ENCODE data around the gene ADGRG2.
"Not testable (repeated sequence)": the region's sequence is repeated elsewhere in the genome, so short reads cannot be mapped to it uniquely, and the experiment has no call there.

ADGRG2 gene

DNA sequence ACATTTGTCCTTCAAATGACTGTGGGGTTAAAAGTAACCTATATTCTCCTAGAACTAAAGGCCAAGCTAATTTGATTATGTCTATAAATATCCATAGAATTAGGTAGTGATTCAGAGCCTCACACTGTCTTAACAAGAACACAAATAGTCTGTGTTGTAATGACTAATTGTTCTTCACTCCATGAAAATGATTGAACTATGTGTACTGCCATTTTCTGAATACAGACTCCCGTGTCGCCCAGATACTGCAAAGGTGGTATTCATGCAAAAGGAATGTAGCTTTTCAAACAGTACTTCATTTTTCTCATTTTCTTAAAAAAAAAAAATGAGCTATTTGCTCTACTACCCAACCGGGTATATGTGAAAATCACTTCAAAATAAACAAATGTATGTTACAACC is 127.0 kb downstream of the ADGRG2 start:
- DNase-seq = no peak

- no peak for DNase-seq
Observed at GRCh38 chrX:18994713-18995112, 127.6 kb downstream of the ADGRG2 start.

DNA sequence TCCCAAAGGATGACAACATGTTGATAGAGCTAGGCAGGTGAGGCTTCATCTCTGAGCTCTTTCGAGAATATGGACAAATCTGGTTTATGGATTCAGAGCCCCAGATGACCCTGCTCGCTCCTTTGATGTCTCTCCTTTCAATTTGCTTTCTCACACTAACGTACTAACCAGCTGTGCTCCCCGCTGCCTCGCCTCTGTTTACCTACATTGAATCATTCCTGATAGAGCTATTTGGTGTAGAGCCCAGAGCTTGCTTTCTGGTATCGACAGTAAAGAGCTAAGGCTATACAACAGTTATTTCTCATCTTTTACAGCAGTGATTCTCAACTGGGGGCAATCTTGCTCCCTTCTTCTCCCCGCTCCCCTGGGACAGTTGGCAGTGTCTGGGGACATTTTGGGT is 129.4 kb downstream of the ADGRG2 start:
- DNase-seq = no peak

- DNase-seq = no peak
Observed at GRCh38 chrX:18985186-18985435, 137.2 kb downstream of the ADGRG2 start.

GRCh38 chrX:18984381-18985185 is 137.7 kb downstream of the ADGRG2 start:
- peak; percentile 53 to 83 for DNase-seq

GRCh38 chrX:18983666-18984380 is 138.4 kb downstream of the ADGRG2 start, which contains the start of gene PHKA2:
TSS of gene PHKA2 (minus strand) at chrX:18984114. CDS start at chrX:18983932, 182 bp downstream.
- DNase-seq = no peak

- no peak for DNase-seq
Observed at GRCh38 chrX:18981124-18981807, 141.0 kb downstream of the ADGRG2 start.

GRCh38 chrX:18980262-18980661 is 142.0 kb downstream of the ADGRG2 start:
- DNase-seq = not testable (repeated sequence)

DNA sequence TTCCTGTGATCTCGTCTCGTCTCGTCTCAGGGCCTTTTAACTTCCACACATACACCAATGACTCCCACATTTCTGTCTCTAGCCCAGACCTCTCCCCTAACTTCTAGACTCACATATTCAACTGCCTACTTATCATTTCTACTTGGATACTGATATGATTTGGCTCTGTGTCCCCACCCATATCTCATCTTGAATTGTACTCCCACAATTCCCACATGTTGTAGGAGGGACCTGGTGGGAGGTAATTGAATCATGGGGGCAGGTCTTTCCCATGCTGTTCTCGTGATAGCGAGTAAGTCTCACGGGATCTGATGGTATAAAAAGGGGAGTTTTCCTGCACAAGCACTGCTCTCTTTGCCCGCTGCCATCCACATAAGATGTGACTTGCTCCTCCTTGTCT is 147.3 kb downstream of the ADGRG2 start:
- no peak for DNase-seq

DNA sequence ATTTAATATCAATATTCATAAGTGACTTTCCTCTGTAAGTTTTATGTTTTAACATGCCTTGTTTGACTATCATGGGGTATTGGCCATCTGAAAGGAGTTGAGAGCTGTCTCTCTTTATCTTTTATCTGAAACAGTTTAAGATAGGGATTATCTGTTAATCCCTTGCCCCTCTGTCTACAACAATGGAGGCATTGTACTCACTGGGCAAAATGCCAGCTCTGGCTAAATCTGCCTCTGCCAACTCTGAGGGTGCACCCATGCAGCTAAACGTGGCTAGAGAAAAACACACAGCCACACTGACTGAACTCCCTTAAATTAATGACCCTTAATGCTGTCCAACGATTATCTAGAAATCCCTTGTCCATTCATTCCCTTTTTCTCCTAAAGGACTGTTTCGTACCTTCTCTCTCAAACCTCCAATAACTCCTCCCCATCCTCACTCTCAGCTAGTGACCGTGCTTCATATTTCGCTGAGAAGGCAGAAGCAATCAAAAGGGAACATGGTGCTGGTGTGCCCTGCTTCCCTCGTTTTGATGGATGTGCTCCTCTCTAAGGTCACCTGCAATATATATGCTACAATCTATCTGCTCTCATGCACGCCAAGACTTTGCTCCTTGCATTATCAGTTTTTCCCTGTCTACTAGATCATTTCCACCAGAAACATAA is 148.6 kb downstream of the ADGRG2 start:
- no peak for DNase-seq

DNA sequence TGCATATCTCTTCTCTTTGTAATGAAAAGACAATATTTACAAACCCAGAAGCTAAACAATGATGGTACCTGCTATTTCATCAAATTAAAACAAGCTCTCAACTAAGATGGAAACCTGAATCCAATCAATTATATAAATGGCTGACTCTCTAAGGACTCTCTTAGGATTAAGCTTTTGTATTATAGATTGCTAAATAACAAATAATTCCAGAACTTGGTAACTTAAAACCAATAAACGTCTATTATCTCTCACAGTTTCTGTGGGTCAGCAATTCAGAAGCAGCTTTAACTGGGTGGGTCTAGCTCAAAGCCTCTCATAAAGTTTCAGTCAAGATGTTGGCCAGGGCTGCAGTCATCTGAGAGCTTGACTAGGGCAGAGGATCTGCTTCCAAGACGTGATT is 150.8 kb downstream of the ADGRG2 start:
- DNase-seq = no peak

DNA sequence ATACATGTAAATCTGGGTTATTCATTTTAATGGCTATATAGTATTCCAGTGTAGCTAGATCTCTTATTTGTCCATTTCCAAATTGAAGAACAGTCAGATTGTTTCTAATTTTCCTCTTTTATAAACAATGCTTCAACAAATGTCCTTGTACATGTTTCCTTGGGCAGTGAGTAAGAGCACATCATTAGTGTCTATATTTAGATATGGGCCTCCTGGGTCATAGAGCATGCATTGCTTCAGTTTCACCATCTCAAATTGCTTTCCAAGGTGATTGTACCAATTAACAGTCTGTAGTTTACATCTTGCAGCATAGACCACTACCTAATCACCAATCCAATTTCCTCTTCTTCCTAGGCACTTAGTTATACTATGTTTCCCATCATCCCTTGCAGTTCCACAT is 151.8 kb downstream of the ADGRG2 start:
- no peak for DNase-seq

GRCh38 chrX:18966624-18967023 is 155.6 kb downstream of the ADGRG2 start:
- DNase-seq = no peak

DNA sequence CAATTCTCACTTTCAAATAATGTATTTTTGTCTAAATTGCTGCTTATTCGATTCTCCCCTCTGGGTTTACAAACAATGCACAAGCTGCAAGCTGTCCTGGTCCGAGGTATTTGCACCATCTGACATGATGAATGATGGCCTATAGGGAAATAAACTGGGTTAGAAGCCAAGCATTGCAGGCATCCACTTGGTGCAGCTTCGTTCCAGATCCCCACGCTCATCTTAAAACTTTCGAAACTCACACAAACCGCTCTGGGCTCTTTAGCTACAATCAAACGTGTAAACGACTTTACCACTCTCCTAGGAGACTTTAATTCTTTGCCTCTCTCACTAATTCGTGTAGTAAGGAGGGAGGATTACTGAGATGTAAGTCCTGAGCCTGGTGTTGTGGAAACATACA is 157.4 kb downstream of the ADGRG2 start:
- no peak for DNase-seq

DNA sequence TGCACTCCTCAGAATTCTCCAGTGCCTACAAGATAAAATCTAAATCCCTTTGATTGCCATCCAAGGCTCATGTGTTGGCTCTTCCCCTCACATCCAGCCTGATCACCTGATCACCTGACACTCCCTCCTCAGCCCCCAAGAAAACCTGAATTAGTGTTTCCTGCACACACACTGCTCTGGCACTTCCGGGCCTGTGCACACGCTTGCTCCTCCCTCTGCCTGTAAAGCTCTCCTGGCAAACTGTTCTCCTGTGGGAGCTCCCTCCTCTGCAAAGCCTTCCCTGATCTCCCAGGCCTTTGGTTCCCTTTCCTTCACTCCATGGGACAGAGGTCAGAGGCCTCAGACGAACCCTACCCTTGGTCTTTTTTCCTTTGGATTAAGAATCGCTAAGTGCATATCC is 158.2 kb downstream of the ADGRG2 start:
- no peak for DNase-seq

DNA sequence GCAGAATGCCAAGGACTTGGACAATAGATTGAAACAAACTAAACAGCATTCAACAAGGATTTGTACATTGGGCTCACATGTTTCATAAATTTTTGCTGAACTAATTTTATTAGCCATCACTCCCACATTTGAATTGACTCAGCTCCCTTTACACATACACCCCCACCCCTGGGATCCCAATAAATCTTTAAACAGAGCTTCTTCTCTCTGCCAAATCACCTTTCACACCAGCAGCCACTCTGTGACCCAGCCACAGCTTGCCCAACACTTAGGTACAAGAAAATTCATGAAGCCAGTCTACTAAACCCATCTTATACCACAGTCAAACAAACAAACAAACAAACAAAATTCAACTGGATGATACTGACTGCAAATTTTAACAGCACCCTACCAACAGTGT is 159.9 kb downstream of the ADGRG2 start:
- DNase-seq = no peak

- DNase-seq = no peak
Observed at GRCh38 chrX:18961686-18962085, 160.6 kb downstream of the ADGRG2 start.

DNA sequence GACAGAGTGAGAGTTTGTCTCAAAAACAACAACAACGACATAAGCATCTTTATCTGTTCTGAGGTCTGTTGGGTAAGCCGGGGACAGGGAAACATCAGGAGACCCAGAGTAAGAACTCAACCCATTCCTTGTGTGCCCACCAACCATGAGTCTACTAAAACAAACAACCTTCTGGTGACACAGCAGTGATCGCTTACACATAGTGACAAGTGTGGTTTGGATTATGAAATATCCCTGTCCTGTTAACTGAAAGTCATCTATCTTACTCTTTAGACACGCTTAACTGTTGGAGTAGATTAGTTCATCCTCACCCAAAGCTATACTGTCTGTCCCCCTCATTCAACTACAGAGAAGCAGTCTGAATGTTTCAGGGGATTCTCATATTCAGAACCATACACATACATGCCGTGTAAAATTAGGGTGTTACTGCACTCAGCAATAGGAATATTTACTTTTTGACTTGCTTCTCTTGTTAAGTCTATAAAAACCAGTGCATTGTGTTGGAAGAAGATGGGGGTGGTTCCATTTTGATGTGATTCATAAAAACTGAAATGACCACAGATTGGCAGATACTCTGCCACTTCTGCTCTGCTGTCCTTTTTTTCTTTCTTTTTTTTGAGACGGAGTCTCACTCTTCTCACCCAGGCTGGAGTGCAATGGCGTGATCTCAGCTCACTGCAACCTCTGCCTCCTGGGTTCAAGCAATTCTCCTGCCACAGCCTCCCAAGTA is 165.8 kb downstream of the ADGRG2 start:
- DNase-seq = no peak

DNA sequence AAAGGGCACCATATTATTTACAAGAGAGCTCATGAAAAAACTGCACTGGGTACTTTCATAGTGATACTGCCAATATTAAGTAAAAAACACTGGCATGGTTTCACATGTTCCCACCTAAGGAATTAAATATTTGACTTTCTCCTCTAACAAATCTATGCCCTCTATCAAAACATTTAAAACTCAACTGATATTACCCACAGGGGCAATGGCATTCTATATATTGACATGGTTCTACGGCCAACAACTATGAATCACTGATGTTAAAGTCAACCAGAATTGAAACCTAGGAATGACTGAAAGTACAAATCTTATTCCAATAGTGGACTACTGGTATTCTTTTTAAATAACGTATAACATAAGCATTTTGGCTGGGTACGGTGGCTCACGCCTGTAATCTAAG is 166.6 kb downstream of the ADGRG2 start:
- DNase-seq = no peak

- no peak for DNase-seq
Observed at GRCh38 chrX:18951032-18951431, 171.2 kb downstream of the ADGRG2 start.

DNA sequence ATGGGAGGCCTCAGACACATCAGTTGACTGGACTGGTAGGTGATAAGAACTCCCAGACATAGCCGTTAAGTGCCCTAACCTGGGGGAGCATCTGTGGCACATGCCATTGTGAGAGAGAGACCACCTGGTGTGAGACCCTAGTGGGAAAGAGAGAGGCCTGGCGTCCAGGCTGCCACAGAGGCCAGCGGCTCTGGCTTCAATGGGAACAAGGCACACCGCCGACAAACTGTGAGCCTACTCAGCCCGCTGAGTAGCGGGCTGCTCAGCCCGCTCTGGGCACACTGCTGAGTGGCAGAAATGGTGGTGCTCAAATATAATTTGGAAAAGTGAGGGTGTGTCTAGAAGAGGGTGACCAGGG is 172.3 kb downstream of the ADGRG2 start:
- DNase-seq = no peak

DNA sequence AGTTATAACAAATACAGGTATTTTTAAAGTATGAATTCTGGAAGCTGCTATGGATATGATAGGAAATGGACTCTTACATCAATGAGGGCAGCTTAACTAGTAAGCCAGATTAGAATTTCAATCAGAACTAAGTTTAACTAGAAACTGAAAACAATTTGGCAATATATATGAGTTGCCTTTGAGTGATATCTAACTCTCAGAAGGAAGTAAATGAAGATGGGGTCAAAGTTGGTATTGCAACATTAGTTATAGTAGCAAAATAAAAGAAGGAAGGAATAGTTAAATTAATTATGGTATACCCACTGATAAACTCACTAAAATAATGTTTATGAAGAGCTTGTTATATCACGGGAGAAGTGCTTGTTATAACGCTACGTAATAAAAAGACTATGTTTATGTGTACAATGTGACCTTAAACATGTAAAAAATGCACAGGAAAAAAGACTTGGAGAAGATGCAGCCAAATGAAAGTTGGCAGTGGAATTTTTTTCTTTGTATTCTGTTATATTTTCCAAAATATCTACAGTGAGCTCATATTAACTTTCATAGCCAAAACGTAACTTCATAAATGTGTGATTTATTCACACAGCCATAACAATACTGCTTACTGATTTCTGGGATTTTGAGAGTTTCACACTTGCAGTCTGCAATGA is 172.9 kb downstream of the ADGRG2 start:
- no peak for DNase-seq
